H1 (cell line): ENCODE results near the gene ATP10D. TPM values are rescaled to one million over a fixed set of nuclear protein-coding genes. Genes with fewer than 3 reads are reported as not detected.

Experiments
- CTCF ChIA-PET: fragments of 300-600 bp; sonication (Branson Sonifier 250); formaldehyde crosslinking; loops from one replicate; lab custom pipeline; 2021; ENCODE audit not compliant: partially characterized antibody; lab: Charles Lee
- POLR2A ChIA-PET: fragments of 300-600 bp; sonication (Branson Sonifier 250); formaldehyde crosslinking; loops from one replicate; lab custom pipeline; 2021; ENCODE audit warnings: inconsistent platforms; ENCODE audit not compliant: partially characterized antibody; lab: Charles Lee
- DNase-seq, 2 experiments: peaks; one replicate each; pipeline versions ENCODE4 v3.0.0 to v3.0.0-alpha.2; 2010 to 2022; ENCODE audit warnings: low spot score in 2 of 2, low read depth in 1 of 2, mixed read lengths in 1 of 2
- FAIRE-seq: peaks from 2 replicates; lab custom pipeline; 2011; peaks lifted over from hg19 to GRCh38; lab: Jason Lieb, UNC
- H2AFZ ChIP-seq: 2 replicates; pipeline ENCODE4 v1.8.1; 2012; ENCODE audit warnings: low read length, inconsistent platforms
- H2AK5ac ChIP-seq: 2 replicates; pipeline ENCODE4 v1.6.1; 2013; ENCODE audit warnings: low read depth, low read length
- H2BK120ac ChIP-seq: replicated peaks from 2 replicates; pipeline ENCODE3; 2013; ENCODE audit warnings: low read depth, low read length, inconsistent platforms
- H2BK12ac ChIP-seq: 2 replicates; pipeline ENCODE4 v1.6.1; 2013; ENCODE audit warnings: low read depth, low read length
- H2BK15ac ChIP-seq: 2 replicates; pipeline ENCODE4 v1.6.1; 2013; ENCODE audit warnings: low read length
- H2BK20ac ChIP-seq: 2 replicates; pipeline ENCODE4 v1.6.1; 2013; ENCODE audit warnings: low read length
- H2BK5ac ChIP-seq: 2 replicates; pipeline ENCODE4 v1.6.1; 2013; ENCODE audit warnings: low read depth, low read length
- H3K14ac ChIP-seq: 2 replicates; pipeline ENCODE4 v1.6.1; 2013; ENCODE audit warnings: inconsistent platforms; ENCODE audit not compliant: insufficient read length
- H3K18ac ChIP-seq: 2 replicates; pipeline ENCODE4 v1.6.1; 2013; ENCODE audit warnings: low read length; ENCODE audit errors: extremely low read depth
- H3K23ac ChIP-seq: 2 replicates; pipeline ENCODE4 v1.6.1; 2013; ENCODE audit warnings: inconsistent platforms; ENCODE audit not compliant: insufficient read length
- H3K23me2 ChIP-seq: 2 replicates; pipeline ENCODE4 v1.6.1; 2013; ENCODE audit warnings: low read depth, low read length
- H3K27ac ChIP-seq: 2 replicates; pipeline ENCODE4 v1.6.1; 2011; ENCODE audit warnings: low read depth, low read length, inconsistent platforms
- H3K27me3 ChIP-seq, 4 experiments: replicated peaks in 1 of 4; 1 replicate in 1 of 4; 2 replicates in 3 of 4; pipeline versions ENCODE4 v1.6.1 to v1.8.1; 2011 to 2013; ENCODE audit warnings: low read length in 3 of 4, mild to moderate bottlenecking in 3 of 4, inconsistent platforms in 2 of 4, mixed read lengths in 2 of 4, moderate library complexity in 1 of 4; ENCODE audit not compliant: control insufficient read depth in 3 of 4, insufficient read depth in 3 of 4; ENCODE audit errors: extremely low read depth in 1 of 4
- H3K36me3 ChIP-seq, 4 experiments: 2 replicates each; pipeline versions ENCODE4 v1.6.1 to v1.8.1; 2011 to 2013; ENCODE audit warnings: mild to moderate bottlenecking in 4 of 4, low read length in 3 of 4, moderate library complexity in 2 of 4, control low read depth in 1 of 4, inconsistent platforms in 1 of 4; ENCODE audit not compliant: insufficient read depth in 4 of 4, control insufficient read depth in 2 of 4
- H3K4ac ChIP-seq: replicated peaks from 2 replicates; pipeline ENCODE3; 2013; ENCODE audit warnings: low read length, low read depth, mixed read lengths, inconsistent platforms; ENCODE audit not compliant: insufficient read length
- H3K4me1 ChIP-seq, 4 experiments: replicated peaks in 1 of 4; 1 replicate in 1 of 4; 2 replicates in 3 of 4; pipeline versions ENCODE4 v1.6.1 to v1.8.1; 2011 to 2013; ENCODE audit warnings: low read length in 3 of 4, inconsistent platforms in 2 of 4, mixed read lengths in 1 of 4; ENCODE audit not compliant: insufficient read depth in 4 of 4, control insufficient read depth in 3 of 4
- H3K4me2 ChIP-seq, 2 experiments: 2 replicates each; pipeline versions ENCODE4 v1.6.1 to v1.8.1; 2011 to 2013; ENCODE audit warnings: low read depth in 2 of 2, low read length in 2 of 2, control low read depth in 1 of 2, inconsistent platforms in 1 of 2, mild to moderate bottlenecking in 1 of 2; ENCODE audit not compliant: insufficient read depth in 1 of 2
- H3K4me3 ChIP-seq, 4 experiments: fragments of 200-600, 300-600 bp in 1 of 4; sonication (generic), shearing (Covaris generic), sonication (Bioruptor Twin) in 1 of 4; 2 replicates each; pipeline versions ENCODE4 v1.5.1 to v1.8.1; 2011 to 2016; ENCODE audit warnings: low read length in 4 of 4, low read depth in 3 of 4, control low read depth in 2 of 4, inconsistent platforms in 2 of 4, mild to moderate bottlenecking in 2 of 4, mixed read lengths in 1 of 4, moderate library complexity in 1 of 4; ENCODE audit not compliant: insufficient read depth in 2 of 4; ENCODE audit errors: extremely low read depth in 1 of 4
- H3K56ac ChIP-seq: replicated peaks from 2 replicates; pipeline ENCODE3; 2013; ENCODE audit warnings: low read depth, mild to moderate bottlenecking, mixed read lengths, low read length, inconsistent platforms; ENCODE audit not compliant: insufficient read length
- H3K79me1 ChIP-seq: 2 replicates; pipeline ENCODE4 v1.6.1; 2013; ENCODE audit warnings: low read depth, low read length, control low read depth
- H3K79me2 ChIP-seq, 2 experiments: 2 replicates each; pipeline versions ENCODE4 v1.6.1 to v1.8.1; 2012 to 2013; ENCODE audit warnings: low read length in 2 of 2, mild to moderate bottlenecking in 2 of 2, inconsistent platforms in 1 of 2; ENCODE audit not compliant: insufficient read depth in 2 of 2, control insufficient read depth in 1 of 2
- H3K9ac ChIP-seq, 4 experiments: replicated peaks in 1 of 4; 1 replicate in 1 of 4; 2 replicates in 3 of 4; pipeline versions ENCODE4 v1.6.1 to v1.8.1; 2011 to 2013; ENCODE audit warnings: low read depth in 3 of 4, low read length in 3 of 4, control low read depth in 2 of 4, mild to moderate bottlenecking in 2 of 4, moderate library complexity in 2 of 4, inconsistent platforms in 1 of 4; ENCODE audit errors: extremely low read depth in 1 of 4
- H3K9me3 ChIP-seq, 2 experiments: 2 replicates each; pipeline versions ENCODE4 v1.6.1 to v1.8.1; 2012 to 2013; ENCODE audit warnings: mild to moderate bottlenecking in 2 of 2, moderate library complexity in 2 of 2, control low read depth in 1 of 2, inconsistent platforms in 1 of 2, low read depth in 1 of 2, low read length in 1 of 2, mixed read lengths in 1 of 2; ENCODE audit not compliant: insufficient read depth in 2 of 2
- H4K20me1 ChIP-seq, 2 experiments: replicated peaks in 1 of 2; 2 replicates each; pipeline versions ENCODE3 to v1.8.1; 2011 to 2013; ENCODE audit warnings: inconsistent platforms in 2 of 2, low read length in 2 of 2, mild to moderate bottlenecking in 1 of 2; ENCODE audit not compliant: insufficient read depth in 2 of 2, control insufficient read depth in 1 of 2
- H4K5ac ChIP-seq: 2 replicates; pipeline ENCODE4 v1.6.1; 2013; ENCODE audit warnings: low read length, low read depth, mixed read lengths, inconsistent platforms; ENCODE audit not compliant: insufficient read length
- H4K8ac ChIP-seq: 2 replicates; pipeline ENCODE4 v1.8.0; 2013; ENCODE audit warnings: mild to moderate bottlenecking, moderate library complexity, low read length, inconsistent platforms; ENCODE audit not compliant: insufficient read depth; ENCODE audit errors: extremely low read depth
- H4K91ac ChIP-seq: replicated peaks from 2 replicates; pipeline ENCODE3; 2013; ENCODE audit warnings: low read length, mixed read lengths, inconsistent platforms; ENCODE audit not compliant: insufficient read length
- CTBP2 ChIP-seq: IDR thresholded peaks from 2 replicates; pipeline ENCODE4 v1.7.0; 2011; ENCODE audit warnings: borderline replicate concordance, mild to moderate bottlenecking, moderate library complexity, mixed read lengths, low read length; ENCODE audit not compliant: insufficient read depth, insufficient read length
- EZH2 ChIP-seq: fragments of 200-600 bp; sonication (generic); IDR thresholded peaks from 2 replicates; pipeline ENCODE4 v1.7.1; 2012; ENCODE audit warnings: low read depth, mild to moderate bottlenecking, moderate library complexity, low read length, inconsistent platforms; ENCODE audit not compliant: severe bottlenecking
- GABPA ChIP-seq: IDR thresholded peaks from 2 replicates; pipeline ENCODE4 v1.6.1; 2011; ENCODE audit warnings: mild to moderate bottlenecking, low read length, moderate library complexity, borderline replicate concordance; ENCODE audit not compliant: insufficient read depth
- GTF2F1 ChIP-seq: IDR thresholded peaks from 2 replicates; pipeline ENCODE4 v1.6.1; 2012; ENCODE audit warnings: low read depth, low read length, improper control_type of control experiment, borderline replicate concordance
- SIRT6 ChIP-seq: IDR thresholded peaks from one replicate; pipeline ENCODE4 v1.7.1; 2012; ENCODE audit warnings: low read length, inconsistent platforms
- SRF ChIP-seq: IDR thresholded peaks from 2 replicates; pipeline ENCODE4 v1.6.1; 2011; ENCODE audit warnings: mild to moderate bottlenecking, low read depth, low read length, moderate library complexity
- whole genome bisulfite sequencing, 2 experiments: shearing (Covaris generic) in 1 of 2; methylation state at CpG; one replicate each; pipeline versions ENCODE4 v1.1.6 to v1.1.7; 2013 to 2015; ENCODE audit warnings: low lambda C conversion rate in 2 of 2, mixed read lengths in 2 of 2, inconsistent platforms in 1 of 2, low coverage in 1 of 2, missing lambda C conversion rate in 1 of 2; ENCODE audit not compliant: insufficient replicate concordance in 2 of 2, insufficient coverage in 1 of 2, insufficient read length in 1 of 2; ENCODE audit errors: extremely low coverage in 1 of 2, missing lambda C conversion rate in 1 of 2; 5-methylcytosine and 5-hydroxymethylcytosine counted together
- polyA plus RNA-seq, 7 experiments: library from polyadenylated mRNA; depleted of rRNA in 3 of 7; stranded (reverse) in 5 of 7; unstranded in 2 of 7; fragments of >200 nt in 5 of 7; fragments of 200-250 nt in 2 of 7; gene quantifications; 1 replicate in 5 of 7; 2 replicates in 1 of 7; 4 replicates in 1 of 7; pipeline versions ENCODE4 v1.2.1 to v1.2.3, GENCODE V29; 2011 to 2013; ENCODE audit warnings: missing spikeins in 2 of 7, mixed read lengths in 2 of 7
- total RNA-seq: library from RNA; stranded (reverse); fragmentation: NEBNext Ultra II Directional; extraction: Animal tissue kit (Norgen Biotek cat#: 25700); gene quantifications from 2 replicates; pipeline ENCODE4 v1.2.1, GENCODE V29; 2021

The ATP10D gene
- total and polyA plus RNA-seq, 2 of the 8 experiments (the other 6 are each of a cell fraction or from before 2014, with no cell fraction given): 2.9 to 5.9 TPM

GRCh38 chr4:47474799-47475198, 10.3 kb upstream of the ATP10D start:
- no peaks in the 10 kb centered on the region for H3K23me2 ChIP-seq
- H3K56ac ChIP-seq: no peak overlapping the region
- no peak overlapping the region for H3K4me3 ChIP-seq
- H3K4ac ChIP-seq: no peak overlapping the region
- H3K14ac ChIP-seq: no peak overlapping the region
- no peak overlapping the region for H3K27ac ChIP-seq
- DNase-seq (no peak), FAIRE-seq (no peak)
- H3K4me1 ChIP-seq: no peaks in the 10 kb centered on the region; a peak in 1 of 7 replicates
- no peaks in the 10 kb centered on the region for H3K27me3 ChIP-seq
- peaks cover 0 to 1% of the 10 kb centered on the region in 2 experiments for H4K20me1 ChIP-seq
- no peak overlapping the region for H2BK12ac ChIP-seq
- no peak overlapping the region for H3K9ac ChIP-seq
- no peak overlapping the region for H3K18ac ChIP-seq
- ChIA-PET POLR2A (no interaction called here), CTCF (no interaction called here)
- H3K79me1 ChIP-seq: no peaks in the 10 kb centered on the region
- H4K91ac ChIP-seq: no peak overlapping the region
- TF ChIP-seq GTF2F1: no peak
- TF ChIP-seq SRF: no peak
- no peak for TF ChIP-seq CTBP2
- TF ChIP-seq GABPA: no peak
- no peak for TF ChIP-seq SIRT6
- no peak for TF ChIP-seq EZH2
- no peak overlapping the region for H4K8ac ChIP-seq
- no peaks in the 10 kb centered on the region for H3K79me2 ChIP-seq
- H2BK20ac ChIP-seq: no peak overlapping the region
- WGBS, 2 experiments: 91% methylated on average over 4 of the region's 4 CpGs; no CpG with 5 or more reads in 1 of the 2 experiments
- H2BK15ac ChIP-seq: no peak overlapping the region
- no peak overlapping the region for H3K23ac ChIP-seq
- H4K5ac ChIP-seq: no peak overlapping the region
- no peak overlapping the region for H3K4me2 ChIP-seq
- no peaks in the 10 kb centered on the region for H3K9me3 ChIP-seq
- H3K36me3 ChIP-seq: no peaks in the 10 kb centered on the region
- no peak overlapping the region for H2BK5ac ChIP-seq
- H2BK120ac ChIP-seq: no peak overlapping the region
- no peak overlapping the region for H2AK5ac ChIP-seq
- H2AFZ ChIP-seq: no peak overlapping the region
